ENCODE measurements around the gene PRCD.

The PRCD gene

DNA sequence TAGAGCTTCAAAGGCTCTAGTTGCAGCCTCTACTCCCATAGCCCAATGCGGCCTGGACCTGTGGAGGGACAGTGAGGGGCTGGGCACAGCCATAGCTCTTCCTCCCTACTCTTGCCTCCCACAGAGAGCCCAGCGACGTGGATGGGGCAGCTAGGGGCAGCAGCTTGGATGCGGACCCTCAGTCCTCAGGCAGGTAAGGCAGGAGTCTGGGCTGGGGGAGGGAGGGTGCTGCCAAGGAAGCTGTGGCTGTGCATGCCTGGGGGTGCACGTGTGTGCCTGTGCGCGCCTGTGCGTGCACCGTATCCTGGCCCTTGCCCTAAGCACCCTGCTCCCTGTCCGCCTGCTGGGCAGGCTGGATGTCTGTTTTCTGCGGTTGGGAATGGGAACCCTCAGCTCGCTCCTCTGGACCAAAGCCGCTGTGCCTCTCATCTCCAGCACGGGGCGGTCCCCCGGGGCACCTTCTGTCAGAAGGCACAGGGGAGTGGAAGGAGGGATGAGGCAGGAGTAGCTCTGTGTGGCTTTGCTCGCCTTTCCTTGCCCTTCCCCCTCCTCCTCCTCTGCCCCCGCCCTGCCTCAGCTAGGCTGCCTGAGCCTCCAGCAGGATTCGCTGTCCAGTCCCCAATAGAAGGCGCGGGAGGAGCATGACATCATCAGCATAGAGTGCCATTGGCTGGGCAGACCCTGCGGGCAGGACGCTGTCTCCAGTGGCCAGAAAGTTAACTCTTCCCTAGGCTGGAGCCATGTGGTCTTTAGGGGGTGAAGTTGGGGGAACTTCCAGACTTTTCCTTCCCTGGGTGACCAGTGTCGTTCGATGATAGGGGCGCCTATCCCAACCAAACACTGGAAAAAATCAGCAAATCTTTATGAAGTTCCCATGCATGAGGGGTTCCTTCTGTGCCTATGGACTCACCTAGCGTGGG lies 797 bp downstream of the PRCD start:
- peak; percentile 82 for FAIRE-seq
- TF ChIP-seq, protein P1, sequence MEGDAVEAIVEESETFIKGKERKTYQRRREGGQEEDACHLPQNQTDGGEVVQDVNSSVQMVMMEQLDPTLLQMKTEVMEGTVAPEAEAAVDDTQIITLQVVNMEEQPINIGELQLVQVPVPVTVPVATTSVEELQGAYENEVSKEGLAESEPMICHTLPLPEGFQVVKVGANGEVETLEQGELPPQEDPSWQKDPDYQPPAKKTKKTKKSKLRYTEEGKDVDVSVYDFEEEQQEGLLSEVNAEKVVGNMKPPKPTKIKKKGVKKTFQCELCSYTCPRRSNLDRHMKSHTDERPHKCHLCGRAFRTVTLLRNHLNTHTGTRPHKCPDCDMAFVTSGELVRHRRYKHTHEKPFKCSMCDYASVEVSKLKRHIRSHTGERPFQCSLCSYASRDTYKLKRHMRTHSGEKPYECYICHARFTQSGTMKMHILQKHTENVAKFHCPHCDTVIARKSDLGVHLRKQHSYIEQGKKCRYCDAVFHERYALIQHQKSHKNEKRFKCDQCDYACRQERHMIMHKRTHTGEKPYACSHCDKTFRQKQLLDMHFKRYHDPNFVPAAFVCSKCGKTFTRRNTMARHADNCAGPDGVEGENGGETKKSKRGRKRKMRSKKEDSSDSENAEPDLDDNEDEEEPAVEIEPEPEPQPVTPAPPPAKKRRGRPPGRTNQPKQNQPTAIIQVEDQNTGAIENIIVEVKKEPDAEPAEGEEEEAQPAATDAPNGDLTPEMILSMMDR (IDR thresholded peaks at IDR 0.05; ENCODE audit: insufficient read depth, missing control alignments), result no peak
- DNase-seq (ENCODE audit: insufficient read length, low spot score), result peak; percentile 95

DNA sequence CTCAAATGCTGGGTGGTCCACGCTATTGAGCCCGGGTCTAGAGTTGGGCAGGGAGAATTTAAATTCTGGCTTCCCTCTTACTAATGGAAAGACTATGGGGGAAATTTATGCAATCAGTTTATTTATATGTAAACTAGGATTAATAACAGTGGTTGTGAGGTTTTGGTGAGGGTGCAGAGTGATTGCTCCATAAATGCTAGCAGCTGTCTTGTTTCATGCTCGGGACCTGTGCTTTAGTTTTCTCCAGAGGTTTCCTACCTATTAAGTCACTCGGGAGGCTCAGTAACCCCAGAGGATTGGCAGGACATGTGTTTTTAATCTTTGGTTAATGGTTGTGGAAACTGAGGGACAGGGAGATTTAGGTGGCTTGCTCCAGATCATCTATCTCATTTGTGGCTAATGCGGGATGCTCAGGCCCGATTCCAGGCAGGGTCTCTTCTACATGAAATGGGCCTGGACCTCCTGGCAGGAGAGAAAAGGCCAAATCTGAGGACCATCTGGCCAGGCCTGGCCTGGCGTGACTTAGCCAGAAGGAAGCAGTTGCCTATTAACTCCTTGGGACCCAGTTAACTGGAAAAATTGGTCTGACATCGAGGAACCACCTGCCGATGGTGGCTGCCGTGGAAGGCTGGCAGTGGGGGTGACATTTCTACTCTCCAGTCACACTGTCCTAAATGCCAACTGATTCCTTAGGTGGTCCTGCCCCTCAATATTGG lies 2.1 kb downstream of the PRCD start:
- DNase-seq (ENCODE audit: insufficient read length, low spot score) (no peak), FAIRE-seq (no peak)
- TF ChIP-seq, protein P1 (IDR thresholded peaks at IDR 0.05; ENCODE audit: insufficient read depth, missing control alignments), result no peak

DNA sequence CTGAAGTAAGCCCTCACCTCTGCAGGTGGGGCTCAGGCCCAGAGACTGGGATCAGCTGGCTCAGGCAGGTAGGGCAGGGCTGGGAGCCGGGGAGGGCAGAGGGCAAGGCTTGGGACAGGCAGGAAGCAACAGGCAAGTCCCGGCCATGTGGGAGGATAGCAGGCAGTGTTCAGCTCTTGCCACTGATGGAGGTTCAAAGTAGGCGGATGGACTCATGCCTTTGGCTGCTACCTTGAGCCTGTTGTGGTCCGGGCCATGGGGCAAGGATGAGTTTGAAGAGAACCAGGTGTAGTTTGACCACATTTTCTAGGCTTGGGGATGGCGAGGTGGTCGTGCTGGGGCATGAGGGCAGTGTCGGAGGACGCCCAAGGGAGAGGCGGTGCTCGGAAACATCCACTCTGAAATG lies 2.7 kb downstream of the PRCD start:
- TF ChIP-seq, protein P1 (IDR thresholded peaks at IDR 0.05; ENCODE audit: insufficient read depth, missing control alignments), result no peak
- DNase-seq (ENCODE audit: insufficient read length, low spot score) (no peak), FAIRE-seq (no peak)

DNA sequence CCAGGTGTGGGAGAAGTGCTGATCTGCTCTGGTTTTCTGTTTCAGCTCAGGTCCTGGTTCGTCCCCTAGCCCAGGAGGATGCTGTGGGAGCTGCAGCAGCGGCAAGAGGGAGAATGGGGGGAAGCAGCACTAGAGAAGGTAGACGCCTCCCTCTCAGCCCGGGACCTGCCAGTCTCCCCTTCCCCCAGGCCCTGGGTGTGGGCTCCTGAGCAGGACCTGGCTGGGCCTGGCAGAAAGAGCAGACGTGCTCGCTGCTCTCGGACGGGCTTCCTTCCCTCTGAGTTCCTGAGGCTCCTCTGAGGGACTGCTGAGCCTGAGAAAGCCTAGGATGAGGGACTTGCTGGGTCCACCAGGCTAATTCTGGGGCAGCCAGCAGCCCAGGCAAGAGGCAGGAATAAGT lies 3.1 kb downstream of the PRCD start:
- FAIRE-seq, result no peak
- TF ChIP-seq, protein P1 (IDR thresholded peaks at IDR 0.05; ENCODE audit: insufficient read depth, missing control alignments), result no peak

DNA sequence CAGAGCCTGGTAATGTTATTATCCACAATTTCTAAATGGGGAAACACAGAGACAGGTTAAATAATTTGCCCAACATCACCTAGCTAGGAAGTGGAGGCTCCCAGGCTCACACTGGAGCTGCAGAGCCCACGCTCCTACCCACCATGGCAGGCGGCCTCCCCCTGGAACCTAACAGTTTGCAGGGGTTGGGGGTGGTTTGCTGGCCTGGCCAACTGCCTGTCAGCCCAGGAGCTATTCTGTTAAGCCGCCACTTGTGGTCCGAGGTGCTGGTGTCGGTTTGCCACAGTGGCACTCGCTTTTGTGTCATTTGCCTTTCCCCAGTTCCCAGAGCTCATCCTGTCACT lies 3.6 kb downstream of the PRCD start:
- peak; percentile 5 for DNase-seq (ENCODE audit: insufficient read length, low spot score)
- TF ChIP-seq, protein P1 (IDR thresholded peaks at IDR 0.05; ENCODE audit: insufficient read depth, missing control alignments), result no peak
- no peak for FAIRE-seq

More for the DNA sequence above, 3.1 kb downstream of the PRCD start:
- peak; percentile 5 for DNase-seq (ENCODE audit: insufficient read length, low spot score)

DNA sequence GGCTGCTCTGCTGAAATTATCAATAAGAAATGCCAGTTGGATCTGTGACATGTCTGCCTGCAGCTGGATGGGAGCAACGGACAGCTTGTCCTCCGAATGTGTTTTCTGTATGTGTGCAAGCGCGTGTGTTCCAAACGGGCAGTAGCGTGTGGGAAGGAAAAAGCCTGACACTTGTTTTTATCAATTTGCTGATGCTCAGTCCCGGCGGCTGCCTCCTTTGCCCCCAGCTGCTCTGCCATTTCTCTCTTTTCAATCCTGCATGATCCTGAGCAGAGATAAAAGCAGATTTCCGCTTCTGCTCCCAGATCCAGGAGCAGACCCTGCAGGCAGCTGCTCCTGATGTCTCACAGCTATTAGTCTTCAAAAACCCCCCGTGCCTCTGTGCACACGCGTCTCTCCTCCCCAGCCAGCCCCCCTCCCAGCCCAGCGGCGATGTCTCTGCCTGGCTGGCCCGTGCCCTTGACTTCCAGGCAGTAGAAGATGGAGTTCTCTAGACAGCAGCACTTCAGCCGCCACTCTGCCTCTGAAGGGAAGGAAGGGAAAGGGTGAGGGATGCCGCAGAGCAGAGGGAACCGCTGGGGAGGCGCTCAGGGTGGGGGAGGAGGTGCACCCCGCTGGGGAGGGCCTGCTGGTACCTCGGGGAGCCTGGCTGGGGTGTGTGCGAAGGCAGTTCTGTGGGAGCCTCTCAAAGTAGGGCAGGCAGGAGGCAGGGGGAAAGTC lies 4.1 kb downstream of the PRCD start:
- DNase-seq (ENCODE audit: insufficient read length, low spot score), result peak; percentile 16
- FAIRE-seq, result no peak
- TF ChIP-seq, protein P1 (IDR thresholded peaks at IDR 0.05; ENCODE audit: insufficient read depth, missing control alignments), result no peak

Data from D721Med (cell line).